GM10266 (cell line): Measurements from ENCODE around the gene SCFD2.

Experiments used
- DNase-seq: peaks from one replicate; pipeline ENCODE4 v3.0.0; 2012; ENCODE audit errors: extremely low spot score
- CTCF ChIP-seq: IDR thresholded peaks from 2 replicates; pipeline ENCODE4 v1.5.1; 2012; ENCODE audit warnings: mild to moderate bottlenecking, low read depth; ENCODE audit not compliant: control insufficient read depth, insufficient read depth; ENCODE audit errors: missing control alignments

The SCFD2 gene

GRCh38 chr4:52948057-52948423 lies 417.8 kb downstream of the SCFD2 start:
- no peak for TF ChIP-seq CTCF
- DNase-seq: no peak

- no peak for DNase-seq
- no peak for TF ChIP-seq CTCF
Measured at GRCh38 chr4:52947401-52948056, 418.3 kb downstream of the SCFD2 start.

GRCh38 chr4:52946855-52947254 lies 419.0 kb downstream of the SCFD2 start:
- no peak for DNase-seq
- TF ChIP-seq CTCF: no peak

GRCh38 chr4:52945982-52946381 lies 419.9 kb downstream of the SCFD2 start:
- no peak for DNase-seq

GRCh38 chr4:52945326-52945898 lies 420.4 kb downstream of the SCFD2 start:
- no peak for TF ChIP-seq CTCF
- DNase-seq: no peak

More at GRCh38 chr4:52945982-52946381, 419.9 kb downstream of the SCFD2 start:
- TF ChIP-seq CTCF: no peak

- no peak for TF ChIP-seq CTCF
- no peak for DNase-seq
Measured at GRCh38 chr4:52943677-52944076, 422.2 kb downstream of the SCFD2 start.

GRCh38 chr4:52942936-52943335 lies 422.9 kb downstream of the SCFD2 start:
- no peak for TF ChIP-seq CTCF

More at GRCh38 chr4:52942936-52943335, 422.9 kb downstream of the SCFD2 start:
- no peak for DNase-seq
